GM12875 (cell line): ENCODE data around the gene SHD.
A peak's percentile ranks its signal among the peaks of the same experiment; 100 is the strongest.

Experiments
- H3K4me3 ChIP-seq: one replicate; pipeline ENCODE4 v1.5.1; 2011; ENCODE audit warnings: low read depth, low read length, control low read depth
- CTCF ChIP-seq: IDR thresholded peaks from 2 replicates; pipeline ENCODE4 v1.5.1; 2011; ENCODE audit warnings: low read depth, mild to moderate bottlenecking, control low read depth, inconsistent platforms, low read length, moderate library complexity, borderline replicate concordance; ENCODE audit not compliant: insufficient read depth

The SHD gene

GRCh38 chr19:4334929-4335570 is 56.0 kb downstream of the SHD start:
- no peak for TF ChIP-seq CTCF
- H3K4me3 ChIP-seq = no peak overlapping the region

GRCh38 chr19:4337906-4338440 is 58.9 kb downstream of the SHD start:
- peak overlapping the region; percentile 45 for H3K4me3 ChIP-seq
- TF ChIP-seq CTCF = no peak

GRCh38 chr19:4338441-4339355 is 59.6 kb downstream of the SHD start, which contains the start of gene STAP2:
STAP2 (minus strand) TSS chr19:4338827; CDS start chr19:4338753, 74 bp downstream.
- peak within 1 kb of the TSS; percentile 45 for H3K4me3 ChIP-seq
- no peak for TF ChIP-seq CTCF
